Measurements from ENCODE around the gene ALOX12. TPM values are rescaled to one million over a fixed set of nuclear protein-coding genes. Genes with fewer than 3 reads are reported as not detected.
A peak's percentile ranks its signal among the peaks of the same experiment; 100 is the strongest.

ALOX12 gene
- total RNA-seq, 2 experiments from 2014 or later, result not detected

DNA sequence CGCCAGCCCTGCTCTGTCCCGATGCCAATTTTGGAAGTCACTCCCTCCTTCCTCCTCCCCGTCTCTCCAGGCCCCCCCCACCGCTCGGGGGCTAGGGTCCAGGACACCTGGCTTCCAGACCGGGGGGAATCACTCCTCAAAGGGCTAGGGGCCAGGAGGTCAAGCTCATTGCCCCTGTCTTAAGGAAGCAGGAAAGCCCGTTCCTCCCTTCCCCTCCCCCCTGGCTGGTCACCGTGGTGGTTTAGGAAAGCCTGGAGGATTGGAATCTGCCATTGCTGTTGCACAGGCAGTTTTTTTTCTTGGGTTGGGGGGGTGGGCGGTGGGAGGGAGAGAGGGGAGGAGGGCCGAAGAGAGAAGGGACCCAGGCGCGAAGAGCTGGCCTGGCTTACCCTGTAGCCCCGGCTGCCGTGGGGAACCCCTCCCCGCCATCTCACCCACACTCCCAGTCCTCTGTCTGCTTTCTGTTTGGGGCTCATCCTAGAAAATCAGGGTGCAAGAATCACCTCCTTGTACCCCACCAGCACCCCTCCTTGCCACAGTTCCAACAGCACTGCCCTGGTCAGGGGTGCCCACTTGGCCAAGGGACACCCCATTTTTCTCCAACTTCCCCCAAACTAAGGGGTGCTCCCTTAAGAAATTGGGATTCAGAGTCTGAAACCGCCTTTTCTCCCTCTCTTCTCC is 24.1 kb downstream of the ALOX12 start:
- no peak for DNase-seq
- CTCF ChIA-PET, result interaction anchor here (2.5 to 5.0 kb wide), 3 partner anchors 7 to 104 kb away, joined by 17 to 18 read pairs (median 17); partner anchors contain the start of gene RNASEK
- no peaks in the 10 kb centered on the region for H3K9me3 Mint-ChIP-seq
- peak overlapping the region; percentile 75 for H3K27ac Mint-ChIP-seq
- POLR2A ChIA-PET, result interaction anchor here (0.5 kb wide), 1 partner anchor 341 kb away, joined by 4 read pairs; no protein-coding TSS in a partner anchor
- peaks cover 79% of the 10 kb centered on the region for H3K4me1 Mint-ChIP-seq
- no peak overlapping the region for H3K4me3 Mint-ChIP-seq
- peaks cover 4% of the 10 kb centered on the region for H3K27me3 Mint-ChIP-seq
- H3K36me3 Mint-ChIP-seq (ENCODE audit: low read depth), result peaks cover 19% of the 10 kb centered on the region

DNA sequence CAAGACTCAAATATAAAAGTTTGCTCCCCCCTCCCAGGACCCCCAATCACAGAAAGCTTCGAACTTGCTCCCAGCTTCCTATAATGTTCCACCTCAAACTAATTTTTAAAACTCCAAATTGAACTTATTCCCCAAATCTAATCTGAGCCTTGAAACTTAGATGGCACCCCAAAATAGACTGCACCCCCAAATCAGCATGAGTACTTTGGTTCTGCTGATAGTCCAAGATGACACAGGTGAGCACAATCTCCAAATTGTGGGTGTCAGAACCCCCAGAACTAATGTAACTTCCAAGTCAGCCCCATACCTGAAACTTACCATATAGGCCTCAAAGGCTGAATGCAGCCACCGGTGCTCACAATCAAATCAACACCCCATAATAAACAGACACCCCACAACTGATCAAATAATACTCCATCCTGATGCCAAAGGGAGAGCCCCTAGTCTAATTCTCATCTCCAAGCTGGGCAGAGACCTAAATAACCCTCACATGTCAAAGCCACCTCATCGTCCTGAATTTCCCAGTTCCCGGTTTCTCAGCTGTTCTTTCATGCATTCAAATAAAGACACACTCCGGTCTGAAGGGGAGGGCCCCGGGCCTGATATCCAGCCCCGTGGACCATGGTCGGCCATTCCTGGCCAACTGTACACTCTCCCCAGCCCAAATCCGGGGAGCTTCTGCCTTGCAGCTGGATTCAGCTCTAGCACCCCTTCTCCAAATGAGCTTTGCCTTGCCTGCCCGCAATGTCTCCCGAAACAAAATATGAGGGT is 25.2 kb downstream of the ALOX12 start:
- POLR2A ChIA-PET, result interaction anchor here (1.0 kb wide), 1 partner anchor 15 kb away, joined by 5 read pairs; the partner anchor contains the start of gene SLC16A13
- no peak for DNase-seq
- Mint-ChIP-seq H3K36me3 (ENCODE audit: low read depth) (peaks cover 14% of the 10 kb centered on the region), H3K4me1 (peaks cover 71% of the 10 kb centered on the region), H3K9me3 (no peaks in the 10 kb centered on the region), H3K27ac (peak overlapping the region; percentile 39), H3K27me3 (peaks cover 4% of the 10 kb centered on the region), H3K4me3 (no peak overlapping the region)
- CTCF ChIA-PET, result interaction anchor here (0.6 to 5.0 kb wide), 17 partner anchors 8 to 346 kb away, joined by 3 to 18 read pairs (median 4); partner anchors contain the start of genes PHF23, RNASEK, SLC16A11 and SLC16A13

DNA sequence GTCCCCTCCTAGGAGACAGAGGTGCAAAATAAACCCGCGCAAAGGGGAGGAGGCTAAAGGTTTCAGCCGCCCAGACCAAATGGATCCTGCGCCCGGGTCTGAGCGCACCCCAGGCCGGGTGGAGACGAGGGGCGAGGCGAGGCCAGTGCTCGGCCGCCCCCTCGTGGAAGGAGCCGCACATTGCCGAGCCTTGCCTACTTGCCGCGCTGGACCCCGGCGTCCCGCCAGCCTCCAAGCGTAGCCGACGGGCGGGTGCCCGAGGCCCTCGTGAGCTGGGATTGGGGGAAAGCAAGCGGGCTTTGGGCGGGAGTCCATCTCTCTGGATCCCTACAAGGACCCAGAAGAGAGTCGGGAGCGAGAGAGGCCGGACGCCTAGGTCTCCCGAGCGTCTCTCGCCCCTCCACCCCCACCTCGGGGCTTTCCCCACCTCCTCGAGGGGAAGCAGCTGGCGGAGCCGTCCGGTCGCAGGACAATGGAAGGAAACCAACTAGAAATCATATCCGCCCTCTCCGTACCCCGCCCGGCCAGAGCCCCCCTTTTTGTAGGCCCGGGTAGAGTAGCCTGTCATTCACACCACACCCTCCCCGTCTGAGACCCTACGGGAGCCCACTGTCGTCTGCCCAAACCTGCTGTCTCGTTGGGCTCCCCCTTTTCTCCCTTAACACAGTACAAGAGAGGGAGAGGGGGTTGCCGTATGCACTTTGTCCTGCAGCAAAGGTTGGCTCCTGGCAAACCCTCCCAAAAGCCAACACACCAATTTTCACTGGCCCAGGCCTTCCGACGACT is 26.3 kb downstream of the ALOX12 start:
- peaks cover 4% of the 10 kb centered on the region for H3K27me3 Mint-ChIP-seq
- ChIA-PET POLR2A (interaction anchor here (0.6 to 1.0 kb wide), 2 partner anchors 14 to 179 kb away, joined by 3 to 5 read pairs; partner anchors contain the start of gene SLC16A13), CTCF (interaction anchor here (0.6 to 5.0 kb wide), 17 partner anchors 8 to 345 kb away, joined by 3 to 18 read pairs (median 4); partner anchors contain the start of genes PHF23, RNASEK, SLC16A11 and SLC16A13)
- H3K36me3 Mint-ChIP-seq (ENCODE audit: low read depth), result peaks cover 5% of the 10 kb centered on the region
- peak overlapping the region; percentile 22 for H3K4me3 Mint-ChIP-seq
- peaks cover 60% of the 10 kb centered on the region for H3K4me1 Mint-ChIP-seq
- no peaks in the 10 kb centered on the region for H3K9me3 Mint-ChIP-seq
- DNase-seq, result peak; percentile 75
- peak overlapping the region; percentile 79 for H3K27ac Mint-ChIP-seq

DNA sequence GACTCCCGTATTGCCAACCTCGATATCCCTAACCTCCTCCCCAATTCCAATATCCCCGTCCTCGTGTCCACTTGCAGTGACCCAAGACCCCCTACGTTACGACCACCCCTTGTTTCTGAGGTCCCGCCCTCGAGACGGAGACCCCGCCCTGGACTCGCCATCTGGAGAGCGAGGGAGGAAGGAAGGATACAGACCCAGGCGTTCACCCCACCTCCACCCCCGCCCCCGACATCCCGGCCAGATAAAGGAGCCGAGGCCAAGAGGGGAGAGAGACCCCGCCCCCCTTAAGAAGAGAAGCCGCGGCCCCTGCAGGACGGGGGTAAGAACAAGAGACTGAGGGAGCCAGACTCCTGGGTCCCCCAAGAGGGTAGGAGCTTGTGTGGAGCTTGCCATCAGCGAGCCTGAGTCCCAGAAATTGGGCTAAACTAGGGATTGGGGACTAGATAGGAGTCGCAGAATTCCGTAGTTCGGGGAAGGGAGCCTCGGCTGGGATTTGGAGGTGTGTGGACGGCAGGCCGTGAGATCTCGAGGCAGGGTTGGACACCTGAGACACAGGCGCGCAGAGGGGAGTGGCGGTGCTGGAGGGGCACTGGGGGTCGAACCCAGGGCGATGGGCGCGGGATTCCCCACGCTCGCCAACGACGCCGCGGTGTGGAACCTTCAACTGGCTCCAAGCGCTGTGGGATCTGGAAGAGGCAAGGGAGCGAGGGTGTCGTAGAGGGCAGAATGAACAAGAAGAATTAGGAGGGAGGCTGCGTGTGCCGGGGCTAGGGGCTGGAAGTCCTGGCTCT is 27.1 kb downstream of the ALOX12 start, which contains the start of gene BCL6B:
Gene BCL6B (plus strand): TSS at position 270 of the 791 bp plus-strand sequence. CDS start 622 bp downstream, outside the sequence.
- Mint-ChIP-seq H3K4me3 (peak within 1 kb of the TSS; percentile 44), H3K9me3 (no peaks in the 10 kb centered on the region), H3K27me3 (peaks cover 4% of the 10 kb centered on the region), H3K36me3 (ENCODE audit: low read depth) (no peaks in the 10 kb centered on the region), H3K27ac (peak within 1 kb of the TSS; percentile 79), H3K4me1 (peaks cover 52% of the 10 kb centered on the region)
- ChIA-PET POLR2A (no interaction called here), CTCF (interaction anchor here (0.9 to 5.0 kb wide), 8 partner anchors 8 to 107 kb away, joined by 3 to 18 read pairs (median 16); partner anchors contain the start of genes RNASEK, SLC16A11 and SLC16A13)
- DNase-seq, result no peak

DNA sequence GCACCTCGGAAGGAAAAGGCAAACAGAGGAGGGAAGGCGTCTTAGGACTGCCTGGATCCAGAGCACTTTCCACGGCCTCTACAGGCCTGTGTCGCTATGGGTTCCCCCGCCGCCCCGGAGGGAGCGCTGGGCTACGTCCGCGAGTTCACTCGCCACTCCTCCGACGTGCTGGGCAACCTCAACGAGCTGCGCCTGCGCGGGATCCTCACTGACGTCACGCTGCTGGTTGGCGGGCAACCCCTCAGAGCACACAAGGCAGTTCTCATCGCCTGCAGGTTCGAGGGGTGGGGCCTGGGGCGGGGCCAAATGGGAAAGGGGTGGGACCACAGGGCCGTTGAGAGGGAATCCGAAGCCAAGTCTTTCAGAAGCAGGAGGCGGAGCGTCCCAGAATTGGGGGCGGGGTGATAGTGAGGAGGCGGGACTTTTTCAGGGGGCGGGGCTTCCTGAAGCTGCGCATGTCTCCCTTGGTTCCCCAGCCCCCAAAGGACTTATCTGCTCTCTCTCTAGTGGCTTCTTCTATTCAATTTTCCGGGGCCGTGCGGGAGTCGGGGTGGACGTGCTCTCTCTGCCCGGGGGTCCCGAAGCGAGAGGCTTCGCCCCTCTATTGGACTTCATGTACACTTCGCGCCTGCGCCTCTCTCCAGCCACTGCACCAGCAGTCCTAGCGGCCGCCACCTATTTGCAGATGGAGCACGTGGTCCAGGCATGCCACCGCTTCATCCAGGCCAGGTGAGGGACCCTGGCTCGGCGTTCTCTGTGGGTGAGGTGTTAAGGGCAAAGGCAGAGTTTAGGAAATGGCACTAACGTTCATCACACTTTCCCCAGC is 27.9 kb downstream of the ALOX12 start:
- ChIA-PET CTCF (interaction anchor here (0.7 to 5.0 kb wide), 6 partner anchors 9 to 216 kb away, joined by 3 to 18 read pairs (median 5); partner anchors contain the start of genes PHF23, SLC16A11 and SLC16A13), POLR2A (no interaction called here)
- peak overlapping the region; percentile 79 for H3K27ac Mint-ChIP-seq
- H3K27me3 Mint-ChIP-seq, result peaks cover 4% of the 10 kb centered on the region
- H3K9me3 Mint-ChIP-seq, result no peaks in the 10 kb centered on the region
- peak; percentile 90 for DNase-seq
- peak overlapping the region; percentile 44 for H3K4me3 Mint-ChIP-seq
- no peaks in the 10 kb centered on the region for H3K36me3 Mint-ChIP-seq (ENCODE audit: low read depth)
- peaks cover 52% of the 10 kb centered on the region for H3K4me1 Mint-ChIP-seq

DNA sequence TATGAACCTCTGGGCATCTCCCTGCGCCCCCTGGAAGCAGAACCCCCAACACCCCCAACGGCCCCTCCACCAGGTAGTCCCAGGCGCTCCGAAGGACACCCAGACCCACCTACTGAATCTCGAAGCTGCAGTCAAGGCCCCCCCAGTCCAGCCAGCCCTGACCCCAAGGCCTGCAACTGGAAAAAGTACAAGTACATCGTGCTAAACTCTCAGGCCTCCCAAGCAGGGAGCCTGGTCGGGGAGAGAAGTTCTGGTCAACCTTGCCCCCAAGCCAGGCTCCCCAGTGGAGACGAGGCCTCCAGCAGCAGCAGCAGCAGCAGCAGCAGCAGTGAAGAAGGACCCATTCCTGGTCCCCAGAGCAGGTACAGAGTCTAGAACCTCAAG is 28.5 kb downstream of the ALOX12 start:
- no peaks in the 10 kb centered on the region for H3K36me3 Mint-ChIP-seq (ENCODE audit: low read depth)
- H3K4me3 Mint-ChIP-seq, result no peak overlapping the region
- H3K9me3 Mint-ChIP-seq, result peaks cover 4% of the 10 kb centered on the region
- no peak overlapping the region for H3K27ac Mint-ChIP-seq
- no peak for DNase-seq
- POLR2A ChIA-PET, result no interaction called here
- CTCF ChIA-PET, result interaction anchor here (1.0 to 4.4 kb wide), 3 partner anchors 8 to 21 kb away, joined by 3 to 18 read pairs (median 7); partner anchors contain the start of genes SLC16A11 and SLC16A13
- H3K4me1 Mint-ChIP-seq, result peaks cover 54% of the 10 kb centered on the region
- H3K27me3 Mint-ChIP-seq, result peaks cover 4% of the 10 kb centered on the region

DNA sequence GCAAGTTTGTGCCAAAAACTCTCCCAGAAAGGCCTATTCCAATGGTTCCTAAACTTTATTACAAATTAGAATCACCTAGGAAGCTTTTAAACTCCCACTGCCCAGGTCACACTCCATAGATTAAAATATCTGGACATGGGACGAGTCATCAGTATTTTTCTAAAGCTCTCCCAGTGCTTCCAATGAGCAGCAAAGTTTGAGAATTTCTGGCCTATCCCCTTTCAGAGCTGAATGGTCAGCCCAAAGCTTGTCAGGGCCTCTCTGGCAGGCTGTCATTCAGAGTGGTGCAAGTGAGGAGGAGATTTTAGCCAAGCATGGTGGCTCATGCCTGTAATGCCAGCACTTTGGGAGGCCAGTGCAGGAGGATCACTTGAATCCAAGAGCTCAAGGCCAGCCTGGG is 29.4 kb downstream of the ALOX12 start:
- Mint-ChIP-seq H3K4me3 (no peak overlapping the region), H3K27me3 (peaks cover 4% of the 10 kb centered on the region), H3K4me1 (peaks cover 60% of the 10 kb centered on the region), H3K36me3 (ENCODE audit: low read depth) (peaks cover 7% of the 10 kb centered on the region), H3K27ac (no peak overlapping the region), H3K9me3 (peaks cover 8% of the 10 kb centered on the region)
- POLR2A ChIA-PET, result no interaction called here
- no peak for DNase-seq
- CTCF ChIA-PET, result interaction anchor here (0.9 to 2.5 kb wide), 5 partner anchors 9 to 21 kb away, joined by 3 to 7 read pairs (median 5); partner anchors contain the start of gene SLC16A13

DNA sequence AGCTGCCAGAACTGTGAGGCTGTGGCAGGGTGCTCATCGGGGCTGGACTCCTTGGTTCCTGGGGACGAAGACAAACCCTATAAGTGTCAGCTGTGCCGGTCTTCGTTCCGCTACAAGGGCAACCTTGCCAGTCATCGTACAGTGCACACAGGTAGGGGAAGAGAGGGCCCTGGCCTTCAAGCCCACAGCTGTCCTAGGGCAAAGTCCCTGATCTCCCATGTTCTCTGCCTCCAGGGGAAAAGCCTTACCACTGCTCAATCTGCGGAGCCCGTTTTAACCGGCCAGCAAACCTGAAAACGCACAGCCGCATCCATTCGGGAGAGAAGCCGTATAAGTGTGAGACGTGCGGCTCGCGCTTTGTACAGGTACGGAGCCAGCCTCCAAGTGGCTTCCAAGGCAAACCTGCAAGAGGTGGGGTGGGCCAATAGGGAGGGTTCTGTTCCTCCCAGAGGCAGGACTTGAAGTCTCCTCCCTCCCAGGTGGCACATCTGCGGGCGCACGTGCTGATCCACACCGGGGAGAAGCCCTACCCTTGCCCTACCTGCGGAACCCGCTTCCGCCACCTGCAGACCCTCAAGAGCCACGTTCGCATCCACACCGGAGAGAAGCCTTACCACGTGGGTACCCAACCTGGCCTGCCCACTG is 30.7 kb downstream of the ALOX12 start:
- Mint-ChIP-seq H3K36me3 (ENCODE audit: low read depth) (peaks cover 8% of the 10 kb centered on the region), H3K27me3 (peaks cover 4% of the 10 kb centered on the region), H3K4me1 (peaks cover 59% of the 10 kb centered on the region), H3K9me3 (peaks cover 8% of the 10 kb centered on the region), H3K27ac (no peak overlapping the region), H3K4me3 (no peak overlapping the region)
- ChIA-PET POLR2A (no interaction called here), CTCF (interaction anchor here (1.9 to 2.5 kb wide), 2 partner anchors 9 to 19 kb away, joined by 5 to 7 read pairs; partner anchors contain the start of gene SLC16A13)
- DNase-seq, result no peak

DNA sequence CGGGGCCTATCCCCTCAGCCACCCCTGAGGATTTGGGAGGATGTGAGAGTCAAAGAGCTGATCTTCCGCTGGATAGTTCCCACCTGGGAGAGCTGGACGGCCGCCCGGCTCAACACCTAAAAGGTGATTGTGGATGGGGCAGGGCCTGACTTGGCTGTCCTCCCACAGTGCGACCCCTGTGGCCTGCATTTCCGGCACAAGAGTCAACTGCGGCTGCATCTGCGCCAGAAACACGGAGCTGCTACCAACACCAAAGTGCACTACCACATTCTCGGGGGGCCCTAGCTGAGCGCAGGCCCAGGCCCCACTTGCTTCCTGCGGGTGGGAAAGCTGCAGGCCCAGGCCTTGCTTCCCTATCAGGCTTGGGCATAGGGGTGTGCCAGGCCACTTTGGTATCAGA is 31.5 kb downstream of the ALOX12 start:
- H3K4me1 Mint-ChIP-seq, result peaks cover 60% of the 10 kb centered on the region
- ChIA-PET CTCF (no interaction called here), POLR2A (no interaction called here)

DNA sequence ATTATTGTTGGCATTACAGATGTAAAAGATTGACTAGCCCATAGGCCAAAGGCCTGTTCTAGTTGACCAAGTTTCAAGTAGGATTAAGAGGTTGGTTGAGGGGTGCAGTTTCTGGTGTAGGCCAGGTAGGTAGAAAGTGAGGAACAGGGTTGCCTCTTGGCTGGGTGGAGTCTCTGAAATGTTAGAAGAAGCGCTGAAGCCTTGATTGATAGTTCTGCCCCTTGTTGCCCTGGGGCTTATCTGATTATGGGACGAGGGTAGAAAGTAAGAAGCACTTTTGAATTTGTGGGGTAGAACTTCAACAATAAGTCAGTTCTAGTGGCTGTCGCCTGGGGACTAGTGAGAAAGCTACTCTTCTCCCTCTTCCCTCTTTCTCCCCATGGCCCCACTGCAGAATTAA is 33.2 kb downstream of the ALOX12 start:
- no peak for DNase-seq
- Mint-ChIP-seq H3K27me3 (no peaks in the 10 kb centered on the region), H3K36me3 (ENCODE audit: low read depth) (peaks cover 11% of the 10 kb centered on the region), H3K9me3 (peaks cover 8% of the 10 kb centered on the region), H3K4me1 (peaks cover 55% of the 10 kb centered on the region), H3K27ac (peak overlapping the region; percentile 92), H3K4me3 (no peak overlapping the region)
- POLR2A ChIA-PET, result no interaction called here
- CTCF ChIA-PET, result interaction anchor here (1.8 kb wide), 1 partner anchor 14 kb away, joined by 5 read pairs; no protein-coding TSS in a partner anchor

More for the DNA sequence above, 31.5 kb downstream of the ALOX12 start:
- no peak overlapping the region for H3K27ac Mint-ChIP-seq
- DNase-seq, result no peak
- H3K9me3 Mint-ChIP-seq, result peaks cover 8% of the 10 kb centered on the region
- no peak overlapping the region for H3K4me3 Mint-ChIP-seq
- H3K27me3 Mint-ChIP-seq, result peaks cover 4% of the 10 kb centered on the region
- peaks cover 8% of the 10 kb centered on the region for H3K36me3 Mint-ChIP-seq (ENCODE audit: low read depth)

Measured in activated CD4-positive, alpha-beta T cell treated with anti-CD3 and anti-CD28 coated beads, Interleukin-2, amount 10 ng/mL, durations not matched to agents 7 days and 5 days (primary cell).